ENCODE data around the gene CHEK2. TPM values are rescaled to one million over a fixed set of nuclear protein-coding genes. Genes with fewer than 3 reads are reported as not detected.

CHEK2 gene
- total and polyA plus RNA-seq, 10 donors: 8.1 to 21.2 (median 12.2) TPM

DNA sequence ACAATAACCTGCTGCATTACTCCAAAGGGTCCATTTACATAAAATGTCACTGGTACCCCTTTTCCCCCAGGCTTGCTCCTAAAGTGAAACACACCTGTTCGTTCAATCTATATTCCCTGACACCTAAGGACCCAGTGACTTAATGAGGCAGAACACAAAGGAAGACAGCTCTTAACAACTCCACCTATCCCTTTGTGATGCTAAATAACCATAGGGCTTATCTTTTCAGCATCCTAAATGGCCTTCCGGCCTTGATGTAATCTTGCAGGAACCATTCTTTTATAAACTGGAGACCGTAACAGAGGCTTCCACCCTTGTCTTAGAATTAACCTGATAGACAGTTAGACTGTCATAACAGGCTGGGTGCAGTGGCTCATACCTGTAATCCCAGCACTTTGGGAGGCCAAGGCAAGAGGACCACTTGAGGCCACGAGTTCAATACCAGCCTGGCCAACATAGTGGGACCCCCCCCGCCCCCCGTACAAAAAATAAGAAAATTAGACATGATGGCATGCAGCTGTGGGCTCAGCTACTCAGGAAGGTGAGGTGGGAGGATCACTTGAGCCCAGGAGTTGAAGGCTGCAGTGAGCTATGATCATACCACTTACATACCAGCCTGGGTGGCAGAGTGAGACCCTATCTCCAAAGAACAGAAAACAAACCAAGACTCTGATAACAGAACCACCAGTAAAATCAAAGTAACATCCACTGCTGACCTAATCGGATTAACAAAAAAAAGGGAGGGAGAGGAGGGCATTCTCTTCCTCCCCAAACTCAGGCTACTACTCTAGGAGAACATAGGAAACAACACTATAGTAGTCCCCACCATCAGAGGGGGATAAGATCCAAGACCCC, 5.1 kb downstream of the CHEK2 start:
- Histone ChIP-seq H3K4me1 (peaks cover 6 to 21% (median 9%) of the 10 kb centered on the region in 6 donors), H3K9me3 (no peaks in the 10 kb centered on the region), H3K27me3 (replicated peaks in 1 of 7) (no peaks in the 10 kb centered on the region), H3K36me3 (peaks cover 0 to 40% (median 9%) of the 10 kb centered on the region in 6 donors), H3K4me3 (no peak overlapping the region), H3K27ac (no peak overlapping the region)
- WGBS, 5 donors: 83 to 86% (median 85%) methylated on average over 7 of the region's 7 CpGs
- no peak for TF ChIP-seq POLR2AphosphoS5 (IDR thresholded peaks at IDR 0.05)
- TF ChIP-seq, protein P1, sequence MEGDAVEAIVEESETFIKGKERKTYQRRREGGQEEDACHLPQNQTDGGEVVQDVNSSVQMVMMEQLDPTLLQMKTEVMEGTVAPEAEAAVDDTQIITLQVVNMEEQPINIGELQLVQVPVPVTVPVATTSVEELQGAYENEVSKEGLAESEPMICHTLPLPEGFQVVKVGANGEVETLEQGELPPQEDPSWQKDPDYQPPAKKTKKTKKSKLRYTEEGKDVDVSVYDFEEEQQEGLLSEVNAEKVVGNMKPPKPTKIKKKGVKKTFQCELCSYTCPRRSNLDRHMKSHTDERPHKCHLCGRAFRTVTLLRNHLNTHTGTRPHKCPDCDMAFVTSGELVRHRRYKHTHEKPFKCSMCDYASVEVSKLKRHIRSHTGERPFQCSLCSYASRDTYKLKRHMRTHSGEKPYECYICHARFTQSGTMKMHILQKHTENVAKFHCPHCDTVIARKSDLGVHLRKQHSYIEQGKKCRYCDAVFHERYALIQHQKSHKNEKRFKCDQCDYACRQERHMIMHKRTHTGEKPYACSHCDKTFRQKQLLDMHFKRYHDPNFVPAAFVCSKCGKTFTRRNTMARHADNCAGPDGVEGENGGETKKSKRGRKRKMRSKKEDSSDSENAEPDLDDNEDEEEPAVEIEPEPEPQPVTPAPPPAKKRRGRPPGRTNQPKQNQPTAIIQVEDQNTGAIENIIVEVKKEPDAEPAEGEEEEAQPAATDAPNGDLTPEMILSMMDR (IDR thresholded peaks at IDR 0.05 in 8 of 11, conservative IDR thresholded peaks at IDR 0.05 in 3 of 11): no peak
- TF ChIP-seq POLR2A (IDR thresholded peaks at IDR 0.05): no peak
- no peak for DNase-seq
- intact Hi-C loops (cut with DNase I; ENCODE audit: low total_unique reads): no loop called here

- no peaks in the 10 kb centered on the region for H3K27me3 ChIP-seq (replicated peaks in 1 of 7)
- no peaks in the 10 kb centered on the region for H3K4me1 ChIP-seq
- no peak overlapping the region for H3K4me3 ChIP-seq
- H3K27ac ChIP-seq: no peak overlapping the region
- DNase-seq: no peak
- intact Hi-C loops (cut with DNase I; ENCODE audit: low total_unique reads): no loop called here
- no peaks in the 10 kb centered on the region for H3K9me3 ChIP-seq
- H3K36me3 ChIP-seq: peaks cover 0 to 51% (median 9%) of the 10 kb centered on the region in 6 donors
- TF ChIP-seq POLR2AphosphoS5 (IDR thresholded peaks at IDR 0.05): no peak
- TF ChIP-seq, protein P1 (IDR thresholded peaks at IDR 0.05 in 8 of 11, conservative IDR thresholded peaks at IDR 0.05 in 3 of 11): no peak
- TF ChIP-seq POLR2A (IDR thresholded peaks at IDR 0.05): no peak
- 94 to 99% (median 97%) methylated on average over 6 of the region's 6 CpGs for WGBS, 5 donors
Measured at GRCh38 chr22:28734393-28734792, 7.2 kb downstream of the CHEK2 start.

DNA sequence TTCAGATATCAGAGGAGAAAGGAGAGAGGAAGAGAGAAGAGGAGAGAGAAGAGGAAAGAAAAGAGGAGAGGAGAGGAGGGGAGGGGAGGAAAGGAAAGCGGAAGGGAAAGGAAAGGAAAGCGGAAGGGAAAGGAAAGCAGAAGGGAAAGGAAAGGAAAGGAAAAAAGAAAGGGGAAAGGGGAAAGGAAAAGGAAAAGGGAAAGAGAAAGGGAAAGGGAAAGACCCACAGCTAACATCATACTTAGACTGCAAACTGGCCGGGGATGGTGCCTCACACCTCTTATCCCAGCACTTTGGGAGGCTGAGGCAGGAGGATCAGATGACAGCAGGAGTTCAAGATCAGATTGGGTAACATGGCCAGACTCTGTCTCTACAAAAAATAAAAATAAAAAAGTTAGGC, 11.4 kb downstream of the CHEK2 start:
- TF ChIP-seq POLR2AphosphoS5 (IDR thresholded peaks at IDR 0.05): no peak
- TF ChIP-seq, protein P1 (IDR thresholded peaks at IDR 0.05 in 8 of 11, conservative IDR thresholded peaks at IDR 0.05 in 3 of 11): no peak
- no peak for TF ChIP-seq POLR2A (IDR thresholded peaks at IDR 0.05)
- intact Hi-C loops (cut with DNase I; ENCODE audit: low total_unique reads): no loop called here
- WGBS, 5 donors: 79 to 95% (median 90%) methylated on average over 3 of the region's 3 CpGs

DNA sequence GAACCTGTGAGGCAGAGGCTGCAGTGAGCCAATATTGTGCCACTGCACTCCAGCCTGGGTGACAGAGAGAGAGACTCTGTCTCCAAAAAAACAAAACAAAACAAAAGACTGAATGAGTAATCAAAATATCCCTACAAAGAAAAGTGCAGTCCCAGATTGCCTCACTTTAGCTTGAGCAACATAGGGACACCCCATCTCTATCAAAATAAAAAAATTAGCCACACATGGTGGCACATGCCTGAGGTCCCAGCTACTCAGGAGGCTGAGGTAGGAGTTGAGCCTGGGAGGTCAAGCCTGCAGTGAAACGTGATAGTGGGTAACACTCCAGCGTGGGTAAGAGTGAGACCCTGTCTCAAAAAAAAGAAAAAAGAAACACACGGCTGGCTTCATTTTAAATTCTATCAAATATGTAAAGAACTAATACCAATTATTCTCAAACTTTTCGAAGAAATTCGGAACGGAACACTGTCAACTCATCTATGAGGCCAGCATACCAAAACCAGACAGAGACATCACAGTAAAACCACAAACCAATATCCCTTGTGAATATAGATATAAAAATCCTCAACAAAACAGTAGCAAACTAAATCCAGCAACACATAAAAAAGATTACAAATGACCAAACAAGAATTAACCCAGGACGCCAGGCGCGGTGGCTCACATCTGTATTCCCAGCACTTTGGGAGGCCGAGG, 12.9 kb downstream of the CHEK2 start:
- no peaks in the 10 kb centered on the region for H3K4me1 ChIP-seq
- H3K9me3 ChIP-seq: no peaks in the 10 kb centered on the region
- no peak overlapping the region for H3K4me3 ChIP-seq
- H3K36me3 ChIP-seq: peaks cover 0 to 67% (median 21%) of the 10 kb centered on the region in 6 donors
- 87 to 91% (median 89%) methylated on average over 10 of the region's 10 CpGs for WGBS, 5 donors
- no peaks in the 10 kb centered on the region for H3K27me3 ChIP-seq (replicated peaks in 1 of 7)
- intact Hi-C loops (cut with DNase I; ENCODE audit: low total_unique reads): no loop called here
- H3K27ac ChIP-seq: no peak overlapping the region
- no peak for TF ChIP-seq POLR2A (IDR thresholded peaks at IDR 0.05)
- TF ChIP-seq, protein P1 (IDR thresholded peaks at IDR 0.05 in 8 of 11, conservative IDR thresholded peaks at IDR 0.05 in 3 of 11): no peak
- TF ChIP-seq POLR2AphosphoS5 (IDR thresholded peaks at IDR 0.05): no peak
- DNase-seq: no peak

More for the DNA sequence above, 11.4 kb downstream of the CHEK2 start:
- no peak overlapping the region for H3K4me3 ChIP-seq
- no peak for DNase-seq
- no peaks in the 10 kb centered on the region for H3K9me3 ChIP-seq
- no peak overlapping the region for H3K27ac ChIP-seq
- H3K36me3 ChIP-seq: peaks cover 0 to 63% (median 11%) of the 10 kb centered on the region in 6 donors
- no peaks in the 10 kb centered on the region for H3K27me3 ChIP-seq (replicated peaks in 1 of 7)
- H3K4me1 ChIP-seq: no peaks in the 10 kb centered on the region

All from spleen (tissue), 11 donors.